K562 (cell line): ENCODE measurements around the gene CCNL1. TPM values are rescaled to one million over a fixed set of nuclear protein-coding genes. Genes with fewer than 3 reads are reported as not detected.
A peak's percentile ranks its signal among the peaks of the same experiment; 100 is the strongest.

Experiments
- ATAC-seq: fragments of 200-7000 bp; cut with Tn5 transposase; 3 replicates; pipeline ENCODE4 v1.9.1; 2020; ENCODE audit warnings: moderate library complexity
- BruUV-seq: library from RNA; stranded (reverse); fragments of 400-500 nt; replicated peaks from 2 replicates; lab custom pipeline; 2021; lab: Mats Ljungman, UMichigan
- CTCF ChIA-PET: fragments of 300-600 bp; formaldehyde crosslinking; extraction: SDS; loops from one replicate; lab custom pipeline; 2021; ENCODE audit warnings: low intra/inter-chr PET ratio; lab: Yijun Ruan, JAX
- POLR2A ChIA-PET: fragments of 300-600, 350-650 bp; sonication (Branson Sonifier 250); formaldehyde crosslinking; extraction: SDS; loops from one replicate; lab custom pipeline; 2021; ENCODE audit warnings: antibody characterized with exemption, inconsistent platforms; lab: Yijun Ruan, JAX
- DNase-seq, 4 experiments: peaks; one replicate each; pipeline versions ENCODE4 v3.0.0 to v3.0.0-alpha.2; 2011 to 2018; ENCODE audit warnings: low spot score in 3 of 4, mixed read lengths in 3 of 4; ENCODE audit errors: extremely low read depth in 1 of 4
- FAIRE-seq: peaks from 2 replicates; lab custom pipeline; 2011; peaks lifted over from hg19 to GRCh38; lab: Jason Lieb, UNC
- H2AFZ ChIP-seq: 2 replicates; pipeline ENCODE4 v1.6.0; 2011; ENCODE audit warnings: low read depth, low read length, control low read depth, inconsistent platforms
- H3K27ac ChIP-seq: fragments of 200-600 bp; 3 replicates; pipeline ENCODE4 v1.8.0; 2011; ENCODE audit warnings: low read depth, mild to moderate bottlenecking, control low read depth, inconsistent platforms, low read length, moderate library complexity, mixed read lengths; ENCODE audit errors: extremely low read depth
- H3K27me3 ChIP-seq, 2 experiments: fragments of 300-600 bp in 1 of 2; 2 replicates in 1 of 2; 3 replicates in 1 of 2; pipeline versions ENCODE4 v1.6.0 to v1.8.0; 2011; ENCODE audit warnings: inconsistent platforms in 2 of 2, low read length in 2 of 2, mild to moderate bottlenecking in 1 of 2, mixed read lengths in 1 of 2, moderate library complexity in 1 of 2; ENCODE audit not compliant: control insufficient read depth in 2 of 2, insufficient read depth in 2 of 2
- H3K36me3 ChIP-seq: fragments of 300-600 bp; 3 replicates; pipeline ENCODE4 v1.8.0; 2011; ENCODE audit warnings: mild to moderate bottlenecking, low read length, inconsistent platforms; ENCODE audit not compliant: control insufficient read depth, insufficient read depth
- H3K4me1 ChIP-seq, 2 experiments: fragments of 200-600 bp in 1 of 2; replicated peaks in 1 of 2; 2 replicates in 1 of 2; 3 replicates in 1 of 2; pipeline versions ENCODE4 v1.5.1 to v1.8.0; 2011; ENCODE audit warnings: inconsistent platforms in 2 of 2, low read length in 2 of 2, mild to moderate bottlenecking in 1 of 2, mixed read lengths in 1 of 2, moderate library complexity in 1 of 2; ENCODE audit not compliant: control insufficient read depth in 2 of 2, insufficient read depth in 2 of 2
- H3K4me2 ChIP-seq: 2 replicates; pipeline ENCODE4 v1.6.1; 2011; ENCODE audit warnings: low read length, control low read depth, inconsistent platforms, mixed read lengths; ENCODE audit not compliant: insufficient read depth
- H3K4me3 ChIP-seq: fragments of 200-600 bp; sonication (generic), shearing (Covaris generic); 2 replicates; pipeline ENCODE4 v1.5.1; 2016; ENCODE audit warnings: control low read depth, inconsistent platforms
- H3K79me2 ChIP-seq: fragments of 200-600 bp; 3 replicates; pipeline ENCODE4 v1.8.0; 2011; ENCODE audit warnings: low read length, inconsistent platforms; ENCODE audit not compliant: control insufficient read depth, insufficient read depth
- H3K9ac ChIP-seq, 2 experiments: 2 replicates each; pipeline versions ENCODE4 v1.6.0 to v1.6.1; 2011; ENCODE audit warnings: low read depth in 2 of 2, low read length in 2 of 2, control low read depth in 1 of 2, inconsistent platforms in 1 of 2, mild to moderate bottlenecking in 1 of 2, mixed read lengths in 1 of 2; ENCODE audit not compliant: insufficient read depth in 1 of 2
- H3K9me1 ChIP-seq: one replicate; pipeline ENCODE4 v1.6.0; 2011; ENCODE audit warnings: inconsistent platforms, mild to moderate bottlenecking, low read length, moderate library complexity; ENCODE audit not compliant: control insufficient read depth, insufficient read depth
- H3K9me3 ChIP-seq: replicated peaks from 2 replicates; pipeline ENCODE4 v1.5.1; 2011; ENCODE audit warnings: low read depth, low read length, inconsistent platforms; ENCODE audit not compliant: control insufficient read depth, insufficient read depth
- H4K20me1 ChIP-seq: replicated peaks from 2 replicates; pipeline ENCODE4 v1.6.1; 2011; ENCODE audit warnings: low read length, inconsistent platforms, mixed read lengths; ENCODE audit not compliant: control insufficient read depth, insufficient read depth
- ATF4 ChIP-seq: fragments of 450-650 bp; formaldehyde crosslinking; IDR thresholded peaks from 2 replicates; pipeline ENCODE4 v1.4.0; 2022; ENCODE audit warnings: mild to moderate bottlenecking, moderate library complexity
- ATF6 ChIP-seq: sonication (generic); formaldehyde crosslinking; IDR thresholded peaks from 2 replicates; pipeline ENCODE4 v1.4.0; 2020; ENCODE audit warnings: mild to moderate bottlenecking, missing genetic modification reagents
- CTCF ChIP-seq, 3 experiments: IDR thresholded peaks in 2 of 3; conservative IDR thresholded peaks in 1 of 3; 2 replicates each; pipeline ENCODE4 v1.5.1; 2011 to 2012; ENCODE audit warnings: low read length in 3 of 3, mild to moderate bottlenecking in 3 of 3, control low read depth in 2 of 3, improper control_type of control experiment in 1 of 3, inconsistent platforms in 1 of 3, low read depth in 1 of 3, mixed read lengths in 1 of 3, moderate library complexity in 1 of 3; ENCODE audit not compliant: insufficient read depth in 2 of 3
- CXXC5 ChIP-seq: fragments of 250-450 bp; sonication (Bioruptor Pico); IDR thresholded peaks from 2 replicates; pipeline ENCODE4 v1.8.0; 2022; ENCODE audit warnings: inconsistent platforms, mild to moderate bottlenecking, moderate library complexity
- FOXJ2 ChIP-seq: fragments of 200-800 bp; sonication (Bioruptor generic); IDR thresholded peaks from 2 replicates; pipeline ENCODE4 v1.6.1; 2016; ENCODE audit warnings: missing genetic modification characterization, missing compliant biosample characterization
- ILF3 ChIP-seq: fragments of 450-650 bp; IDR thresholded peaks from 2 replicates; pipeline ENCODE4 v1.6.1; 2018; ENCODE audit warnings: antibody characterized with exemption, mild to moderate bottlenecking, moderate library complexity, borderline replicate concordance
- KDM1A ChIP-seq, 2 experiments: fragments of 450-650 bp; IDR thresholded peaks; 2 replicates each; pipeline ENCODE4 v1.6.1; 2016; ENCODE audit warnings: mild to moderate bottlenecking in 2 of 2
- MCM7 ChIP-seq, 2 experiments: fragments of 450-650 bp; IDR thresholded peaks; 2 replicates each; pipeline ENCODE4 v1.6.1; 2016 to 2018
- RAD21 ChIP-seq, 2 experiments: fragments of 250-450 bp in 1 of 2; fragments of 450-650 bp in 1 of 2; sonication (Bioruptor Pico) in 1 of 2; formaldehyde crosslinking in 1 of 2; IDR thresholded peaks in 1 of 2; conservative IDR thresholded peaks in 1 of 2; 2 replicates each; pipeline versions ENCODE4 v1.4.0 to v1.8.0; 2020 to 2022; ENCODE audit warnings: mild to moderate bottlenecking in 2 of 2, moderate library complexity in 1 of 2
- ZBTB9 ChIP-seq: fragments of 450-650 bp; formaldehyde crosslinking; IDR thresholded peaks from 2 replicates; pipeline ENCODE4 v1.4.0; 2020; ENCODE audit warnings: mild to moderate bottlenecking, moderate library complexity
- ZNF561 ChIP-seq: fragments of 450-650 bp; formaldehyde crosslinking; conservative IDR thresholded peaks from 2 replicates; pipeline ENCODE4 v1.4.0; 2020; ENCODE audit warnings: mild to moderate bottlenecking, moderate library complexity
- WGBS: fragments of 100-300 bp; shearing (Covaris generic); methylation state at CpG from one replicate; pipeline ENCODE4 v1.1.6; 2016; ENCODE audit warnings: low coverage, mixed read lengths; ENCODE audit not compliant: insufficient coverage; ENCODE audit errors: missing lambda C conversion rate; 5-methylcytosine and 5-hydroxymethylcytosine counted together
- in situ Hi-C: fragments of 300-500 bp; cut with MboI; formaldehyde crosslinking; loops from 4 replicates; pipeline ENCODE4 v1.15.0; 2018; ENCODE audit warnings: inconsistent platforms, mixed read lengths
- intact Hi-C: fragments of 100-400 bp; cut with micrococcal nuclease; formaldehyde crosslinking; loops from 2 replicates; pipeline ENCODE4 v1.14.2; 2022
- polyA plus RNA-seq, 8 experiments: library from polyadenylated mRNA; depleted of rRNA in 4 of 8; stranded (reverse) in 5 of 8; unstranded in 3 of 8; fragments of >200 nt; fragmentation: Nextera tagmentation in 2 of 8; fragmentation: Illumina TruSeq in 1 of 8; extraction: Ambion mirVana in 2 of 8; extraction: Trizol in 1 of 8; gene quantifications; 2 replicates each; pipeline versions ENCODE4 v1.2.1 to v1.2.3, GENCODE V29; 2011 to 2014; ENCODE audit warnings: inconsistent platforms in 1 of 8, missing spikeins in 1 of 8
- total RNA-seq, 7 experiments: library from RNA; depleted of rRNA in 6 of 7; stranded (reverse); fragments of >200 nt in 6 of 7; fragmentation: Illumina TruSeq in 2 of 7; extraction: Trizol in 2 of 7; gene quantifications; 2 replicates each; pipeline versions ENCODE4 v1.2.1 to v1.2.3, GENCODE V29; 2011 to 2021; ENCODE audit warnings: low replicate concordance in 1 of 7

Gene CCNL1
- total and polyA plus RNA-seq, 9 of the 15 experiments (the other 6 are each of a cell fraction or from before 2014, with no cell fraction given), result 16.1 to 186 (median 132) TPM

- Histone ChIP-seq H3K9me1 (no peaks in the 10 kb centered on the region), H3K27ac (no peak overlapping the region), H3K9ac (no peak overlapping the region), H3K27me3 (no peaks in the 10 kb centered on the region), H3K4me3 (no peak overlapping the region), H2AFZ (no peak overlapping the region), H3K4me2 (no peak overlapping the region), H4K20me1 (no peaks in the 10 kb centered on the region), H3K4me1 (peaks cover 0 to 3% of the 10 kb centered on the region in 2 experiments; a peak in 1 of 5 replicates), H3K9me3 (peaks cover 3% of the 10 kb centered on the region), H3K79me2 (no peaks in the 10 kb centered on the region), H3K36me3 (no peaks in the 10 kb centered on the region; the same call in 2 of the 3 replicates)
- in situ Hi-C loops (no loop called here), intact Hi-C loops (no loop called here)
- DNase-seq, result peak in 1 of 4 experiments; percentile 11
- no TSS peak for BruUV-seq
- ChIA-PET POLR2A (interaction anchor here (0.6 kb wide), 1 partner anchor 23 kb away, joined by 3 read pairs; the partner anchor contains the start of gene CCNL1), CTCF (interaction anchor here (0.6 kb wide), 1 partner anchor 630 kb away, joined by 4 read pairs; no protein-coding TSS in a partner anchor)
- peak; percentile 80 for ATAC-seq
- 21% methylated on average over 3 of the region's 3 CpGs for WGBS
- peak; percentile 59 for FAIRE-seq
- TF ChIP-seq ATF6 (CRISPR knock-in tag) (no peak), ZNF561 (CRISPR knock-in tag) (no peak), KDM1A (IDR thresholded peaks at IDR 0.05) (no peak), ATF4 (no peak), FOXJ2 (tag) (no peak), CXXC5 (CRISPR knock-in tag) (no peak), MCM7 (IDR thresholded peaks at IDR 0.05) (no peak), ZBTB9 (no peak), RAD21 (CRISPR knock-in tag; conservative IDR thresholded peaks at IDR 0.05 in 1 of 2, IDR thresholded peaks at IDR 0.05 in 1 of 2) (peak in 1 of 2 experiments; percentile 16; a peak in 1 of 4 replicates), CTCF (IDR thresholded peaks at IDR 0.05 in 2 of 3, conservative IDR thresholded peaks at IDR 0.05 in 1 of 3; ENCODE audit: insufficient read depth in 2 of 3, low read depth in 1 of 3, low read length in 3 of 3) (peak; percentile 17 to 28 (median 17); a peak in 3 of 6 replicates), ILF3 (no peak)
Measured at GRCh38 chr3:157182879-157183278, 22.9 kb upstream of the CCNL1 start.
